Coronary artery (tissue), 2 donors: ENCODE results near the gene HIC1.
A peak's percentile ranks its signal among the peaks of the same experiment; 100 is the strongest.
"Not testable (repeated sequence)": the region's sequence is repeated elsewhere in the genome, so short reads cannot be mapped to it uniquely, and the experiment has no call there.

ENCODE experiments used
- DNase-seq: peaks from one replicate; pipeline ENCODE4 v3.0.0-alpha.2; 2017; ENCODE audit warnings: low spot score
- H3K27ac ChIP-seq, 2 donors: fragments of 200-600 bp; sonication (generic); one replicate each; pipeline ENCODE4 v1.5.1; 2016 to 2019
- H3K4me3 ChIP-seq: fragments of 200-600 bp; sonication (generic); 2 replicates; pipeline ENCODE4 v1.5.1; 2016; ENCODE audit warnings: mild to moderate bottlenecking, moderate library complexity
- CTCF ChIP-seq: fragments of 200-600 bp; sonication (generic); IDR thresholded peaks from one replicate; pipeline ENCODE4 v1.5.1; 2019; ENCODE audit warnings: antibody characterized with exemption

The HIC1 gene

GRCh38 chr17:2054512-2055291 lies at the start of gene HIC1:
HIC1 (plus strand) TSS chr17:2055103; CDS start chr17:2056691, 1,588 bp downstream.
- peak; percentile 98 for TF ChIP-seq CTCF
- Histone ChIP-seq H3K4me3 (peak within 1 kb of the TSS; percentile 69), H3K27ac (peak within 1 kb of the TSS; percentile 63 to 88)
- no peak for DNase-seq

GRCh38 chr17:2008332-2009126 lies 46.4 kb upstream of the HIC1 start:
- no peak overlapping the region for H3K27ac ChIP-seq

GRCh38 chr17:2009737-2010136 lies 45.2 kb upstream of the HIC1 start:
- H3K4me3 ChIP-seq = no peak overlapping the region
- no peak for TF ChIP-seq CTCF
- no peak for DNase-seq
- no peak overlapping the region for H3K27ac ChIP-seq

More at GRCh38 chr17:2008332-2009126, 46.4 kb upstream of the HIC1 start:
- no peak for DNase-seq
- no peak overlapping the region for H3K4me3 ChIP-seq
- TF ChIP-seq CTCF = no peak

GRCh38 chr17:2011411-2012371 lies 43.2 kb upstream of the HIC1 start:
- peak overlapping the region; percentile 60 for H3K4me3 ChIP-seq
- no peak for TF ChIP-seq CTCF
- peak overlapping the region; percentile 78 to 83 for H3K27ac ChIP-seq
- DNase-seq = no peak

- peak overlapping the region; percentile 60 for H3K4me3 ChIP-seq
- TF ChIP-seq CTCF = no peak
- H3K27ac ChIP-seq = peak overlapping the region; percentile 78 to 83
- DNase-seq = no peak
Measured at GRCh38 chr17:2012499-2012898, 42.4 kb upstream of the HIC1 start.

- H3K27ac ChIP-seq = peak overlapping the region; percentile 46 to 69
- DNase-seq, H3K4me3 ChIP-seq: not testable (repeated sequence)
Measured at GRCh38 chr17:2013220-2013993, 41.5 kb upstream of the HIC1 start.
